Measurements from ENCODE around the gene CXCL17.

DNA sequence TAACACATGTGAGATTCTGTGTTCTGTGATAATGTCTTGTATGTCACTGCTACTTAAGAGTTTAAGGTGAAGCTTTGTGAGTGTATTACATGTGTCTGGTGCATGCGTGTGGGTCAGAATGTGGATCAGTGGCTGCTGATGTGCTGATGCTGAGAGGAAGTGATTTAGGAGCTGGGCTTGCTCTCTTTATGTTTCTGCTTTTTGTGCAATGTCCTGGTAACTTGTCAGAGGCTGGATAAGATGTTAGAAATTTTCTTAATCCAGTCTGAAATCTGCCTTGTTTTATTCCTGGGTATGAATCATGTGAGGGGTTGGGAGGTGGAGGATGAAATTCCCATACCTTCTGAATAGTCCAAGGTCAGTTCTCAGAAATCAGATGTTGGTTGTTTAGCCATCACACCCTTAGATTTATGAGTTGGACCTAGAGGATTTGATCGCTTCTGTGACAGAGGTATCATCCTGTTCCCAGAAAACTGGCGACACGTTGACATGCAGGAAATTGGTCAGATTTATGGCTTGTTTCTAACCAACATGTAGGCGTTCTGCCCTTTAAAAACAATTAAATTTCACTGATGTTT is 24.5 kb upstream of the CXCL17 start:
- TF ChIP-seq POLR2A (IDR thresholded peaks at IDR 0.05): no peak
- TF ChIP-seq CTCF (IDR thresholded peaks at IDR 0.05): no peak
